GM19395 (cell line): ENCODE data around the gene ENPP6.
A peak's percentile ranks its signal among the peaks of the same experiment; 100 is the strongest.

ENCODE experiments used
- ATAC-seq: cut with Tn5 transposase; IDR thresholded peaks from one replicate; pipeline ENCODE4 v1.9.1; 2021; ENCODE audit warnings: mild to moderate bottlenecking, moderate library complexity; ENCODE audit not compliant: unreplicated experiment

The ENPP6 gene

DNA sequence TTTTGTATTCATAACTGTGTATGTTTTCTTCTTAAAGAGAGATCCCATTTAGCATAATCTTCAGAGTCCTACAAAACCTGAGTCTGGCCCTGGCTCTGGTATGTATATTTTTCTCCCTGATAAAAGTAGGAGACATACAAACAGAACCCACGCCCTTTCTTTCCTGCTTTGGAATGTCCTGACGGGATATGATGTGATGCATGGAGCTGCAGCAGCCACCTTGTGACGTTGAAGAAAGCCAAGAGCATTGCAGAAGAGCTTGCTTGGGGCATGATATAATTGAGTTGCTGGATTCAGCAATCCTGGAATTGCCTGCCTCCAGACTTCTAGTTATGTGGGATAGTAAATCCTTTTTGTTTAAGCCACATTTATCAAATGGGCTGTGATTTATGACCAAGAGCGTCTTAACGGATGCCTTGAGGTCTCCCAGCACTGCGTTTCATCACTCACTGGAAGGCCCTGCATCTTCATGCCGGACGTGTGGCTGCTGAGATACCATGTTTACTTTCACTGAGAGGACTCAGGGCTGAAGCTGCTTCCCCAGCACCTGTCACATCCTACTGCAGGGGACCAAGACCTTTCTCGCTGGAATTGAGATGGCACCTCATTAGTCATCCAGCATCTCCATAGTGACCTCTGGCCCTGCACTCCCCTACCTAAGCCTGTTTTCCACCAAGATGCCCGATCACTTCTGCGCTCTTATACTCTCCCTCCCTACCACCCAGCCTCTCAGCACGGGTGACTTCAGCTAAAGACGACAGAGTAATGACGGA lies 107.0 kb downstream of the ENPP6 start:
- ATAC-seq: no peak

DNA sequence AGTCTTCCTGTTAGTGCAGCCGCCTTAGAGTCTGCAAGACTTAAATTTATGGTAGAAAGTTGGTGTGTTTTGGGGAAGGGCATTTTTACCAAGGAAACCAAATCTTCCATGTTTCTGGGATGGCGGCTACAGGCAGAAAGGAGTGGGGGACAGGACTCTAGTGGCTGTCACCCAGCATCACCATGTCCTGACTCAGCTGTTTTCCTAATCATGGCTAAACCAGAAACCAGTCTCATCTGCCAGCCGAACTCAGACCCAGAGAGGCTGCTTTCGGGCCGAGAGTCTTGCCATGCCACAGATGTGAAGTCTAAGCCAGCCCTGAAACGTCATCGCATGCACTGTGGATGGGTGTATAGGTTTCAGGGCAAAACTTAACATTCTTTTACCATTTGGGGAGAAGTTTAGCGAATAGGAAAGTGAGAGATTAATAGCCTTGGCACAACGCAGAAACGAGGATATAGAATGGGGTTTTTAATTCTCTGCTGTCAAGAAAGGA lies 109.6 kb downstream of the ENPP6 start:
- no peak for ATAC-seq

DNA sequence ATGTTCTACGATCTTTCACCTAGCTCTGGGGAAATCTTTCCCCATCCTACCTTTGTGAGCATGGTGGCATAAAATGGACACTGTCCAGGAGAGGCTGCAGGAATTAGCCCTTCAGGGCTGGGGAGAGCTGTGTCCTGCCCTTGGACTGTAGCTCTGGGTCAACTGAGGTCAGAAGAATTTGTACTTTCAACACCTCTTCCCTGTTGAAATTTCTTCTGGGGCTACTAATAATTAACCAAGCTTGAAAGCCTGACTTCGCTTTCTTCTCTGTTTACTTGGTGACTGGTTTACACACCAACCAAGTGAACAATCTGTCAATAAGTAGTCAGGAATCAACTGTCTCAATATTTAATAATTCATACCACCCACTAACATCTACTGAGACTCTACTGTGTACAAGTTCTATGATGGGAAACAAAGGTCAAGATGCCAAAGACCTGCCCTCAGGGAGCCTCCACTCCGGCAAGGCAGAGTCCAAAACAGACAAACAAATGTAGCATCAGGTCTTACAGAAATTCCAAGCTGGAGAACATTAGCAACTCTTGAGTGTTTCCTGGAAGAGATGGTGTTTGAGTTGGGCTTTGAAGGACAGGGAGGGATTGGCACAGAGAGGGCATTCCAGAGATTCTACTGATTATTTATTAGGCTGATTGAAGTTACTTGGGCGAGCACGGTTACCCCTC lies 113.1 kb downstream of the ENPP6 start:
- ATAC-seq: no peak

DNA sequence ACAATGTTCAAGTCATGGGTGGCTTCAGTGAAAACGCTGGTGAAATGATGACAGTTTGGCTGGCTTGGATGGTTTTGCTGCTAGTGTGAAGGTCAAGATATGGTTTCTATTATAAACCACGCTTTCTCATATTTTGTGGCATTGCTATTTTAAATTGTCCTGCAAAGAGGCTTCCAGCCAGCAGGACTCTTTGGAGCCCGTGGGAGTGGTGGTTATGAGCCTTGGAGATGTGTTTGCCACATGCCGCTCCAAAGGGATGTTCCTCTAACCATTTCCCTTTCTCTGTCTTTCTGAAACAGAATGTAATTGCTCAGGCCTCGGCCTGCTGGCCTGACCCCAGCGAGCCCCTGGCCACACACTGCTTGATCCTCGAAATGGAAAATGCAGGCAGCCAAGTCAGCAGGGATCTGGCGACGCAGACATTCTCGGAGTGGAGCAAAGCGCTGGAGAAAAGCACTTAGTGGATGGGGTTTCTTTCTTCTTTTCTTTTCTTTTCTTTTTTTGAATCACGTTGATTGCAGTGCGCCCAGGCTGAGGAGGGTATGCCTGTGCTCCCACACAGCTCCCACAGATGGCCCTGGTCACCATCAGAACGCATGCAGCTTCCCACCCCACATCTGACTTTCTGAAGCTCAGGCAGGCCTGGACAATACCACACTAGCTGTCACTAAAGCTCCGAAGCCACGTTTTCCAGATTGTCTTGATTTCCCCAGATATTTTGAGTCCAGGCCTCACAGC lies 114.0 kb downstream of the ENPP6 start:
- ATAC-seq: no peak

DNA sequence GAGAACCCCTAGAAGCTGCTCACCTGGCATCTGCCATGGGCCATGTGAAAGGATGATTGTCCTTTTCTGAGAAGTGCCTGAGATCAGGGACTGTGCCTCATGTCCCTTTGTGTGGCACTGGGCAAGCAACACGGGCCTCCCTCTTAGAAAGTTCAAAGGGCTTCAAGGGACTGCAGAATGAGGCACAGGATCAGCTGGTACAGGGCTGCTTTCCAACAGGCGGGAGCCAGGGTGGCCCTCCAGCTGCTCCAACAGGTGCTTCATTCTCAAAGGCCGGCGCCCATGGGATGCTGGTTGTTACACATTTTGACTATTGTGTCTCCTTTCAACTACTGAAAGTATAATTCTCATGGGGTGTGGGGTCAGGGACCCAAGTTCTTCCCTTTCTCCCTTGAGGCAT lies 114.7 kb downstream of the ENPP6 start:
- no peak for ATAC-seq

DNA sequence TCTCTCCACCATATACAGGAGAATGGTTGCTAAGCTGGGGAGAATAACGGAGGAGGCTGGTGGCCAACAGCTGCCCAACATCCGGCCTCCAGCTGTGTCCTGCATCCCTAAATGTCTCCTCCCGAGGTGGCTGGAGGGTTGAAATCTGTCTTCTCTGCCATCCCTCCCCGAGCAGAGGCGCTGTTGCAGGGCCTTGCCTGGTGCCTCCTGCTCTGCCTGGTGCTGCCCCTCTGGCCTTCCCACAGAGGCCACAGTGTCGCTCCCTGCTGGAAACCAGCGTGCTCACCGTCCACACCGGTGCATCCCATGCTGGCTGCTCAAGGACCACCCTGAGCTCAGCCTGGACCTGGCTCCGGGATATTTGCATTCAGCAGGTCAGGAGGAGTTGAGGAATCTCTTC lies 115.2 kb downstream of the ENPP6 start:
- no peak for ATAC-seq

DNA sequence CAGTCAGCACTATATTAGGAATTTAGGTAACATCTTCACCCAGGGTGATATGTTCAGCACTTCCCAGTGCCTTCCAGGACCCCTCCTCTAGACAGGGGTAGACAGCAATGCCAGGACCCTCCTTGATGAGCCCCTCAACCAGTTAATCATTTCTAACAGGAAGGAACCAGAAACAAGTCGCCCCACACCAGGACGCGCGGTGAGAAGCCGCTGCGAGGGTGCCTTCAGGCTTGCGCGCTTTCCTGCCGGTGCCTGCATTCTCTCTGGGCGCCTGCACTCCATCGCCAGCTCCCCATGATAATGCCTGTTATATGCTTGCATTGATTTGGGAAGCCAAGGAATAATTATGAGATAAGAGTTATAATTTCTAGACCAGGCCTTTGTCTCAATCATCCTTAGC lies 116.0 kb downstream of the ENPP6 start:
- ATAC-seq: no peak

DNA sequence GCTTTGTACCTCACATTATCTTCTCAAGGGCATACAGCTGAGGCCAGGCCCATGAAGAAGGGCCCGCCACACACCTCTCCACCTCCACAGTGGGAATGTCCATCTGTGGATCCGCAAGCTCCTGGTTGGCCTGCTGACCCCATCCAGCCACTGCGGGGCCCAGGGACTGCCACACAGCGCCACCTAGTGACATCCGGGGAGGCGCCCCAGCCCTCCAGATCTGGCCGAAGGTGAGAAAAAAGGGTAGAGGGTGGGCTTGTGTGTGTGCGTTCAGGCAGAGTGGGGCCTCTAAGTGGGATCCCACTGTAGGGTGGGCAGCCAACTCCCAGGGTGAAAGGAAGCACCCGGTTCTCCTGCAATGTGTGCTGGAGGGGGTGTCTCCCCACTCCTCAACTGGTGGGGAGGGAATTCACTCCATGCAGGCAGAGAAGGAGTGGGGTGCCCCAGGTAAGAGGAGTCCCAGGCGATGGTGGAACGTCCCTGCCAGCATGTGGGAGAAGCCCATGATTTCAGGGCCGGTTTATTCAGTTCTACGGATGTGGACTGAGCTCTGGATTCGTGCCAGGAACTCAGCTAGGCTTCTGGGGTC lies 117.3 kb downstream of the ENPP6 start:
- ATAC-seq: peak; percentile 70

DNA sequence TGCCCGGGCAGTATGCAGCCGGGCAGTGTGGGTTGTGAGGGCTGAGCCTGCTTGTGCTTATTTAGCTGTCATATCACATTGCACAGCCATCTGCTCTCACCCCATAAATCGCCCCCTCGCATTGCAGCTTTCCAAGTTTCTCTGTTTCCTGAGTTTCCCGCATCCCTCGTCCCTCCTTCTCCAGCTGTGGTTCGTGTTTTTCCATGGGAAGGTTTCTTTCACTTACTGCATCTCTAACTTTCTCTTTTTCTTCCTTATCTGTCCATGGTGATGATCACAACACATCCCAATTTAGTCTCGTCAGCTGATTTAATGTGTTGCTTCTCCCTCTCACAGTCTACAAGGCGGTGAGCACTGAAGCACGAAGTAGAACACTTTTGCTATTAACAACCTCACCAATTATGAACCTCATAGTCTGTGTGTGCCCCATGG lies 118.1 kb downstream of the ENPP6 start:
- no peak for ATAC-seq

DNA sequence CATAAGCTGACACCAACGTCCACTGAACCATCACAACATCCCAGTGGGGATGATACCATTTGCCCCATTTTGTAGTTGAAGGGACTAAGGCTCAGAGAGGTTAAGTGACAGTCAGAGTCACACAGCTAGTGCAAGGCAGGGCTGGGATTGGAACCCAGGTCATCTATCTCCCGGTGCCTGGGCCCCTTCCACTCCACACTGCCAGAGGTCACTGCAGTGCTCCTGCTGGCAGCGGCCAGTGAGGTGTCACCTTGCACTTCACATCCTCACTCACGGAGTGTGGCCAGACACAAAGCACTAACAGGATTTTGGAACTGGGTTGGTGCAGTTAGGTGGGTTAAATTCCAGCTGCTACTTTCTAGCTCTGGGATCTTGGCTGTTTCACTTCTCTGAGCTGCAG lies 118.7 kb downstream of the ENPP6 start:
- no peak for ATAC-seq

DNA sequence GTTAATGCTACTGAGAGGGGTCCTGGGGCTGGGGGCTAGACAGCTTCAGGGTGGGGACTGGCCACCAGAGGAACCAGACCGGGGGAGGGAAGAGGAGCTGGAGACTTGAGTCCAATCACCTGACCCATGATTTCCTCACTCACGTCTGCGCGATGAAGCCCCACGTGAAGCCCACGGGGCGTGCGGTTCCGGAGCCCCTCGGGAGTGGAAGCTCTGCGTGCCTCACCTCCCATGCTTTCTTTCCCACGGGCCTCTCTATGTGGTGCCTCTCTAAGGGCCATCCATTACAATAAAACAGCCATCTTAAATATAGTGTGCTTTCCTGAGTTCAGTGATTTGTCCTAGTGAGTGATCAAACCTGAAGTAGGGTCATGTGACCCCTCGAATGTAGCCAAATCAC lies 119.9 kb downstream of the ENPP6 start:
- ATAC-seq: no peak

DNA sequence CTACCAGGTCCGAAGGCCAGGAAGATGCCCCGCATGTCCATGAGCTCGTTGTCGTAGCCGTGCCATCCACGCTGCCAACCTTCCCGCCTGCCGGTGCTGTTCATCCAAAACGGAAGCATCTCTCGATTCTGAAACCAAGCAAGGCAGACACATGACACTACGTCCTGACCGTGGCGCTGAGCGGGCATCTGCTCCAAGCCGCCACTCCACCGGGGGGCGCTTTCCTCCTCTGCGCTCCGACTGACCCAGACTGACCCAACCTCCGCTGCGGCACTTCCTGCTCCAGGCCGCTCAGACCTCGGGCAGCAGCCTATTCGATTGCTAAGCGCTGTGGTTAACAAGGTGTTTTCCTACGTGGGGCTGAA lies 120.5 kb downstream of the ENPP6 start:
- peak; percentile 55 for ATAC-seq

DNA sequence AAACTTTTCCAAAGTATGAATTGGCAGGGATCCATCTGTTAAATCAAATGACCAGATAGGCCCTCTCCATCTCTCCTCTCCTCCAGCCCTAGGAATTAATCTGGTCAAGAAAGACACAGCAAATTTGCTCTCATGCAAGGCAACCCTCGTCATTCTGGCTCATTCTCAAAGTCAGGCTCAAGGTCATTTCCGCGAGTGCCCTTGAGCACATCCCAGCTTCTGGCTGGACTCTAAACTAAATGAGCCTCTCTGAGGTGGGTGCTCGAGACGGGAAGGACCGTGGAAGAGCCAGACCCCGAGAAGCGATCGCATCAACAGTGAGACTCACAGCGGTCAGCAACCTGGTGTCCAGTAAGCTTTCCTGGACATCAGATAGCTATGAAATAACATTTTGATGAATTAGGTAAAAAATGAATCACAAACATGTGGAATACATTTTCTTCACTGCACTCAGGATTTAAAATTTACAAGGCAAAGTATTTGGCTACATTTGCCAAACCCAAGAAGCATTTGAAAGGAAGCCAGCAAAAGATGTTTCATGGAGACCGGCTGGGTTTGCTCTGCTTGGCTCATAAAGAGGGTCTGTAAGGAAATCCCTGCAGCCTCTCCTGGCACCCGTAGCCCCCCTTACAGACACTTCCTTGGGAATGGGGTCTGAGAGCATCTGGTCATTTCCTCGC lies 121.0 kb downstream of the ENPP6 start:
- no peak for ATAC-seq

DNA sequence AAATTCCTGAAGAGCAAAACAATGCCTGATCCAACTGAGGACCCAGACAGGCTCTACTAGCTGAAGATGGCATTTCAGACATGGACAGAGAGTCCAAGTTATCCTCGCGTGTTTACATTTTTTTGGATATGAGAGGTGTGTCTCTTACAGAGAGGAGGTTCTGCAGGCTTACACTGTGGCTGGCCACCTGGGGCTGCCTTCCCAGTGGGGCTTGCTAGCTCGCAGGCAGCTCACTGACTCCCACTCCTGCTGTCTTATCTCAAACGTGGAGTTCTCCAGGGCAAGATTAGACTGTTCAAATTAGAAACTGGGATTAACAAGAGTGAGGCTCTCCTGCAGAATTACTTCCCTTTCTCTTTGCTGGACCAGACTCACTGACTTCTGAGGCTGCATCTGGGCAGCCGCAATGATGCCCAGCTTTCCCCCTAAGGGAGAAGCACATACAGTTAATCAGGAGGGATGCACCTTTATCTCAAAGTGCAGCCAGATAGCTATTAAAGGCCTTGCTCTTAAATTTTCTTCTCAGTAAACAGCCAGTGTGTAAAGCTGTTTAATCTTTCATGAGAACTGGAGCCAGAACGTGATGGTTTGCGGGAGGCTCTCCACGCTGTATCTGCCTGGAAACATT lies 123.0 kb downstream of the ENPP6 start:
- ATAC-seq: no peak

DNA sequence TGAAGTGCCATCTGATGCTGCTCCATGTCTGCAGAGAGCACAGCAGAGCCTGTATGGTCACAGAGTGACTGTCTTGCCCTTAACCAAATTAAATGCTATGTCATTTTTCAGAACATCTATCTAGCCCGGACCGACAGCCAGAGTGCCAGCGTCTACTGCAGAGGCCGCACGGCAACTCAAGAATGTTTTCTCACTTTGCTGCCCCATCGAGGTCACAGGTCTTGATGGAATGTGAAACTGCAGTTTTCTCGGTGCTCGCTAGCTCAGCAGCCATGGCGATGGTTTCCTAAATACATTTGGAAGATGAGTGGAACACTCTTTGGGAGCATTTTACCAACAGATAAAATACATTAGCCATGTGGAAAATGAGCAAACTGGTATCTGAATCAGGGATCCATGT lies 125.7 kb downstream of the ENPP6 start:
- no peak for ATAC-seq

DNA sequence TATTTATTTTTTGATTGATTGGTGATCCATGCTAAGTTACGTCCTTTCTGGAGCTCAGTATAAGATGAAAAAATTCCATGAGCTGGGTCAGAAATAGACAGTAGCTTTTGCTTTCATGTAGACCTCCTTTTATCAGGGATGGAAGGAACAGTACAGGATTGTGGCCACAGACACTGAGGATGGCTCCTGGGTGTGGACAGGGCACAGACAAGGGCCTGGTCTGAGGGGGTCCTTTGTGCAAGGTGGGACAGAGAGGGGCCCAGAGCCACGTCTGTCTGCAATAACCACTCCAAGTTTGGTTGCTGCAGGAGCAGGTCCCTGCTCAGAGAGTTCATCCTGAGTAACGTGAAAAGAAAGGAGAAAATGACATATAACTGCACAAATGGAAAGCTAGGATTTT lies 127.1 kb downstream of the ENPP6 start:
- no peak for ATAC-seq

DNA sequence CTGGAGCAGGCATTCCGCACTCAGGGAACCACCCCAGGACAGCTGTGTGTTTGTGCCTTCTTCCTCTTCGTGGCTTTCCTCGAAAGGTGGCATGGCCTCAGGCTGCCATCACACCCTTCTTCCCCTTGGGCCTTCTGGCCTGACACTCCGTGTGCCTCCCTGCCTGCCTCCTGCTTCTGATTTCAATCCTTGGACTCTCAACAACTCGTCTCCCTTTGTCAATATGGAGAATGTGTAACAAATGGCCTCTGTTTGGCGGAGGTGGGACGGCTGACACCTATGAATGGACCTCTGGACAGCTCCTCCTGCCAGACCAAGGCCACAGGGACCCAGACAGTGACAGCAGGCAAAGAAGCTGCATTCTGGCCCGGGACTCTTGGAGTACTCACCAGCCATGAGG lies 137.0 kb downstream of the ENPP6 start:
- no peak for ATAC-seq

DNA sequence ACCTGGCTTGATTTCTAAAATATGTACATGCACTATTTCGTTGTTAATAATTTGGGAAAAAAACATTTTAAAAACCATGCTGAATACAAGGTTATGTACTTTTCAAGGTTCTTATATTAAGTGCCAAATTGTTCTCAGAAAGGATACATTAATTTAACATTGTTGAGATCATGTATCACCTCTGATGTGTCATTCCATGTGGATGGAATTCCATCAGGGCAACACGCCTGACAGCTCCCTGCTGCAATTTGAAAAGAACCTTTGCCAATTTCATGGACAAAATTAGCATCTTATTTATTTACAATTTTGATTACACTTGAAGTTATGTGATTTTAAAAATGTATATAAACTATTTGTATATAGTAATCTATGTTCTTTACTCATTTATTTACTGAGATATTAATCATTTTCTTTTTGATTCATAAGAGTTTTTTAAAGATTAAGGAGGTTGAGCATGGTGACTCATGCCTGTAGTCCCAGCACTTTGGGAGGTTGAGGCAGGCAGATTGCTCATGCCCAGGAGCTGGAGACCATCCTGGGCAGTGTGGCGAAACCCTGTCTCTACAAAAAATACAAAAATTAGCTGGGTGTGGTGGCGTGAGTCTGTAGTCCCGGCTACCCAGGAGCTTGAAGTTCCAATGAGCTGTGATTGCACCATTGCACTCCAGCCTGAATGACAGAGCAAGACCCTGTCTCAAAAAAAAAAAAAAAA lies 142.8 kb downstream of the ENPP6 start:
- ATAC-seq: no peak

DNA sequence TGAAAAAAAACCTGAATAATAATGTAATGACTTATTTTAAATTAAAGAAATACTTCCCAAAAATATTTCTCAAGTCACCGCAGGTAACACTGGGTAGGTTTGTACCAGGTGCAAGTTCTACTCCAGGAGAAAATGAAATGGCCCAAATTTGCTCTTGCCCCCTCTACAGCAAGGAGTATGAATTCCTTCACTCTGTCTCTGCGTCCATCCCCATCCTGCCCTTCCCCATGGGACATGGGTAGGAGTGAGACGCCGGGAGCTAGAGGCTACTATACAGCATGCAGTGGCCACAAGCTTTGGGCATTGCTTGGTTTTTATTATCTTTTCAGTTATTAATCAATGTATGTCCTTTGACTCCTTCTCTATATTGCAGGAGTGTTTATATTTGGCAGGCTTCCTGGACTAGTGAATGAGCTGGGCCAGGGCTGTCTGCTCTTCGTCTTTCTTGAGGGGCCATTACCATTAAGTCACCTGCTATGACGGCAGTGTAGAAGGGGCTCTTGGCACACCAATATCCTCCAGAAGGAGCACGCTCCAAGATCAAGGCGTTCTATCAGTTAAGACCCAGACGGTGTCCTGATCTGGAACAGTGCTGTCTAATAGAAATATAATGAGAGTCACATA lies 149.6 kb downstream of the ENPP6 start:
- ATAC-seq: no peak
